H1 (cell line): Measurements from ENCODE around the gene TIMELESS. TPM values are rescaled to one million over a fixed set of nuclear protein-coding genes. Genes with fewer than 3 reads are reported as not detected.

Experiments used
- polyA plus RNA-seq, 7 experiments: library from polyadenylated mRNA; depleted of rRNA in 3 of 7; stranded (reverse) in 5 of 7; unstranded in 2 of 7; fragments of >200 nt in 5 of 7; fragments of 200-250 nt in 2 of 7; gene quantifications; 1 replicate in 5 of 7; 2 replicates in 1 of 7; 4 replicates in 1 of 7; pipeline versions ENCODE4 v1.2.1 to v1.2.3, GENCODE V29; 2011 to 2013; ENCODE audit warnings: missing spikeins in 2 of 7, mixed read lengths in 2 of 7
- total RNA-seq: library from RNA; stranded (reverse); fragmentation: NEBNext Ultra II Directional; extraction: Animal tissue kit (Norgen Biotek cat#: 25700); gene quantifications from 2 replicates; pipeline ENCODE4 v1.2.1, GENCODE V29; 2021

TIMELESS gene
- total and polyA plus RNA-seq, 2 of the 8 experiments (the other 6 are each of a cell fraction or from before 2014, with no cell fraction given) = 17.1 to 86.7 TPM

Other genes with a start within 250 kb of the TIMELESS start
- gene RNF41, start 227.5 kb downstream of the TIMELESS start, total RNA-seq = 55.0 and 55.5 TPM in 2 replicates
- 98.6 and 127 TPM in 2 replicates for gene RNF41, start 227.5 kb downstream of the TIMELESS start, polyA plus RNA-seq (2011; rRNA removed)
- 56.1 and 58.1 TPM in 2 replicates for gene NABP2, start 225.1 kb downstream of the TIMELESS start, total RNA-seq
- gene NABP2, start 225.1 kb downstream of the TIMELESS start, polyA plus RNA-seq (2011; rRNA removed) = 59.8 and 67.5 TPM in 2 replicates
- 0.25 TPM in 1 of 2 replicates, not detected in the other for gene SLC39A5, start 219.4 kb downstream of the TIMELESS start, total RNA-seq
- gene SLC39A5, start 219.4 kb downstream of the TIMELESS start, polyA plus RNA-seq (2011; rRNA removed) = 0.27 and 0.75 TPM in 2 replicates
- 34.1 and 36.3 TPM in 2 replicates for gene ANKRD52, start 191.0 kb downstream of the TIMELESS start, total RNA-seq
- 14.0 and 20.7 TPM in 2 replicates for gene ANKRD52, start 191.0 kb downstream of the TIMELESS start, polyA plus RNA-seq (2011; rRNA removed)
- gene COQ10A, start 182.5 kb downstream of the TIMELESS start, total RNA-seq = 21.8 and 22.8 TPM in 2 replicates
- 39.5 and 42.9 TPM in 2 replicates for gene COQ10A, start 182.5 kb downstream of the TIMELESS start, polyA plus RNA-seq (2011; rRNA removed)
- 238 and 243 TPM in 2 replicates for gene CS, start 149.1 kb downstream of the TIMELESS start, total RNA-seq
- gene CS, start 149.1 kb downstream of the TIMELESS start, polyA plus RNA-seq (2011; rRNA removed) = 82.4 and 96.6 TPM in 2 replicates
- gene CNPY2, start 133.4 kb downstream of the TIMELESS start, total RNA-seq = 195 and 203 TPM in 2 replicates
- gene CNPY2, start 133.4 kb downstream of the TIMELESS start, polyA plus RNA-seq (2011; rRNA removed) = 222 and 281 TPM in 2 replicates
- gene PAN2, start 115.4 kb downstream of the TIMELESS start, total RNA-seq = 30.5 and 36.7 TPM in 2 replicates
- 29.6 and 37.1 TPM in 2 replicates for gene PAN2, start 115.4 kb downstream of the TIMELESS start, polyA plus RNA-seq (2011; rRNA removed)
- gene IL23A, start 110.5 kb downstream of the TIMELESS start, total RNA-seq = 1.4 and 2.3 TPM in 2 replicates
- 2.6 and 3.6 TPM in 2 replicates for gene IL23A, start 110.5 kb downstream of the TIMELESS start, polyA plus RNA-seq (2011; rRNA removed)
- 42.4 and 44.7 TPM in 2 replicates for gene STAT2, start 89.3 kb downstream of the TIMELESS start, total RNA-seq
- gene STAT2, start 89.3 kb downstream of the TIMELESS start, polyA plus RNA-seq (2011; rRNA removed) = 37.1 and 39.9 TPM in 2 replicates
- not detected in 2 replicates for gene APOF, start 86.6 kb downstream of the TIMELESS start, total RNA-seq
- gene APOF, start 86.6 kb downstream of the TIMELESS start, polyA plus RNA-seq (2011; rRNA removed) = not detected in 2 replicates
- gene MIP, start 5.2 kb upstream of the TIMELESS start, total RNA-seq = 0.19 TPM in 1 of 2 replicates, not detected in the other
- gene MIP, start 5.2 kb upstream of the TIMELESS start, polyA plus RNA-seq (2011; rRNA removed) = 0.05 and 0.13 TPM in 2 replicates
- 4.0 and 4.3 TPM in 2 replicates for gene SPRYD4, start 19.2 kb upstream of the TIMELESS start, total RNA-seq
- gene SPRYD4, start 19.2 kb upstream of the TIMELESS start, polyA plus RNA-seq (2011; rRNA removed) = 4.9 and 5.3 TPM in 2 replicates
- 14.5 and 16.9 TPM in 2 replicates for gene GLS2, start 38.7 kb upstream of the TIMELESS start, total RNA-seq
- gene GLS2, start 38.7 kb upstream of the TIMELESS start, polyA plus RNA-seq (2011; rRNA removed) = 20.1 and 22.5 TPM in 2 replicates
- gene RBMS2, start 72.4 kb upstream of the TIMELESS start, total RNA-seq = 25.5 and 31.3 TPM in 2 replicates
- gene RBMS2, start 72.4 kb upstream of the TIMELESS start, polyA plus RNA-seq (2011; rRNA removed) = 9.6 TPM in 2 replicates
- gene BAZ2A, start 180.9 kb upstream of the TIMELESS start, total RNA-seq = 110 TPM in 2 replicates
- gene BAZ2A, start 180.9 kb upstream of the TIMELESS start, polyA plus RNA-seq (2011; rRNA removed) = 52.0 and 70.9 TPM in 2 replicates
- 900 and 930 TPM in 2 replicates for gene ATP5F1B, start 196.6 kb upstream of the TIMELESS start, total RNA-seq
- gene ATP5F1B, start 196.6 kb upstream of the TIMELESS start, polyA plus RNA-seq (2011; rRNA removed) = 1,127 and 1,522 TPM in 2 replicates
- gene PTGES3, start 238.9 kb upstream of the TIMELESS start, total RNA-seq = 453 and 464 TPM in 2 replicates
- gene PTGES3, start 238.9 kb upstream of the TIMELESS start, polyA plus RNA-seq (2011; rRNA removed) = 62.2 and 111 TPM in 2 replicates